Stimulated activated CD8-positive, alpha-beta memory T cell treated with anti-CD3 and anti-CD28 coated beads, Interleukin-15, amount 100 ng/mL, for 4 hours (primary cell): ENCODE data around the gene COX6A1.
A peak's percentile ranks its signal among the peaks of the same experiment; 100 is the strongest.
"Not testable (repeated sequence)": the region's sequence is repeated elsewhere in the genome, so short reads cannot be mapped to it uniquely, and the experiment has no call there.

Experiments used
- DNase-seq, 2 donors: peaks; one replicate each; pipeline ENCODE4 v3.0.0-alpha.2; 2020; ENCODE audit warnings: low read depth in 2 of 2

Gene COX6A1

DNA sequence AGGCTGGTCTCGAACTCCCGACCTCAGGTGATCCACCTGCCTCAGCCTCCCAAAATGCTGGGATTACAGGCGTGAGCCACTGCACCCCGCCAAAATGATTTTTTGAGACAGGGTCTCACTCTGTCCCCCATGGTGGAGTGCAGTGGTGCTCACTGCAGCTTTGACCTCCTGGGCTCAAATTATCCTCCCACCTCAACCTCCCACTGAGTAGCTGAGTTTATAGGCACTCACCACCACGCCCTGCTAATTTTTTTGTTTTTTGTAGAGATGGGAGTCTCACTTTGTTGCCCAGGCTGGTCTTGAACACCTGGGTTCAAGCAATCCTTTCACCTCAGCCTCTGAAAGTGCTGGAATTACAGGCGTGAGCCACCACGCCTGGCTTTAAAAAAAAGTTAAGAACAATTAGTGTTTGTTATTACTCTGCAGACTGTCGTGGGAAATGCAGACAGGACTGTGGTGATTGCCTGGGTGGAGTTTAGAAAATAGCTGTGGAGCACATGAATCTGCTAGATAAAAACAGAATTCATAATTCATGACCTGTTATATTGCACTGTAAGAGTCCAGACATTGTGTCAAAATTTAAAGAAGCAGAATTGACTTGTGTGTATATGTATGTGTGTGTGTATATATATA is 9.2 kb upstream of the COX6A1 start:
- no peak for DNase-seq

DNA sequence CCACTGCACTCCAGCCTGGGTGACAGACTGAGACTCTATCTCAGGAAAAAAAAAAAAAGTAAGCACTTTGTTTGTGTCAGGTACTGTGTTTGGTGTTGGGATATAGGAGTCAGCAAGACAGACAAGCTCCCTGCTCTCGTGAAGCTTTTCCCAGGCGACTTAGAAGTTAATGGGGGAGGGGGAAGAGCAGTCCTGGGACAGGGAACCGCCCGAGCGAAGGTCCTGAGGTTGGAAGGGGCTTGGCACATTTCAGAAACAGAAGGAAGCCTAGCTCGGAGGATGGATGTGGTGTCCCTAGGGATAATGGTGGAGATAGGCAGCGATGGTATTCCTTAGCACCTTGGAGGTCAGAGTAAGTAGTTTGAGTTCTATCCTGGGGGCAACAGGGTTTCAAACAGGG is 8.5 kb upstream of the COX6A1 start:
- DNase-seq: no peak

- no peak for DNase-seq
These were observed 5.0 kb upstream of the COX6A1 start for GRCh38 chr12:120432772-120433525.

GRCh38 chr12:120438495-120439198 is 734 bp downstream of the COX6A1 start:
- DNase-seq: no peak

DNA sequence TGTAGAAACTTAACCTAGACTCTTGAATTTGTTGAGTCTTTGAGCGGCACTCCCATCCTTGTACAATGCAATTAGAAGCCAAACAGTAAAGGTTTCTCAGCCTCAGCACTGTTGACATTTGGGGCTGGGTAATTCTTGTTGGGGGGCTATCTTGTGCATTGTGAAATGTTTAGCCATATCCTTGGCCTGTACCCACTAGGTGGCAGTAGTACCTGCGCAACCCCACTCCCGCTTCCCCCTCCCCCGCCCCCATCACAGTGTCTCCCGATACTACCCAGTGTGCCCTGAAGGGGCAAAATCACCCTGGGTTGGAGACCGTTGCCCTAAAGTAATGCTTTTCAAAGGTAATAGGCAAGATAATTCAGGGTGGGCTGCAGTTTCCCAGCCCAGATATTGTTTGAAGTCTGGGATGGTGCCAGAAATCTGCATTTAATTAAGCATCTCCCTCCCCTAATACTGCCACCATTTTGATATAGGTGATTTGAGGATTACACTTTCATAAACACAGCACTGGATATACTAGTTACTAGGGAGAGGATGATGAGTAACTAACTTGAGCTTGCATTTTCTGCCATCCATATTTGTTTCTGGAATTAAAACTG is 1.8 kb downstream of the COX6A1 start:
- peak; percentile 31 to 60 for DNase-seq

- DNase-seq: no peak
These were observed 6.8 kb downstream of the COX6A1 start for GRCh38 chr12:120444676-120445075.

GRCh38 chr12:120445911-120446843 is 8.3 kb downstream of the COX6A1 start, which contains the start of the genes GATC and TRIAP1:
Gene GATC (plus strand): TSS chr12:120446444. CDS start chr12:120446481, 37 bp downstream.
Gene TRIAP1 (minus strand): TSS chr12:120446384. CDS start chr12:120446372, 12 bp downstream.
- DNase-seq: peak; percentile 76 to 83

- not testable (repeated sequence) for DNase-seq
These were observed 8.9 kb downstream of the COX6A1 start for GRCh38 chr12:120446844-120447178.

GRCh38 chr12:120447992-120448391 is 10.1 kb downstream of the COX6A1 start:
- no peak for DNase-seq

GRCh38 chr12:120452524-120452923 is 14.6 kb downstream of the COX6A1 start:
- DNase-seq: not testable (repeated sequence)

DNA sequence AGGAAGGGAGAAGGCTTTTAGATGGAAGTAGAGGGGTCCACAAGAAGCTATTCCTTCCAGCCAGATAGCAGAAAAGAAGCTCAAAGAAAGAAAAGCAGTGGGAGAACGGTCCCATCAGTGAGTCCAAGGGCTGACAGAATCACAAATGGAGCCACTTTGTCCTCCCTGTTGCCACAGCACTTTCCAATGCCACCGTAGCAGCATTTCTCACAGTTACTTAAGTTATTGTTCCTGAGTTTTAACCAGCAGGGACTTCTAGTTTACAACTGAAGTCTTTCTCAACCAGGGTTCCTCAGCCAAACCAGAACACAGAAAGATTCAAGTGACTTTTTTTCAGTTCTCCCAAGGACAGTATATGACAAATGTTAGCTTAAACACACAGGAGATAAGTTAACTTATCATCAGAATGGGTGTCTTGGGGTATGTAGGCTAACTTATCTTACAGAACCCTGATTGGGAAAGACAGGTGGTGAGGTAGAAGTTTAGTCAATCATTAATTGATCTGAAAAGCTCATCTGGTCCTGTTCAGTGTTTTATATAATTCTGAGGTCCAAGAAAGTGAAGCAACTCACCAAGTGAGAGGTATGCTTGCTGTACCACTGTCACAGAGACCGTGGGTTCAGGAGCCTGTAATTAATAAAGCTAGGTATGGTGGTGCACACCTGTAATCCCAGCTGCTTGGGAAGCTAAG is 15.3 kb downstream of the COX6A1 start:
- no peak for DNase-seq

DNA sequence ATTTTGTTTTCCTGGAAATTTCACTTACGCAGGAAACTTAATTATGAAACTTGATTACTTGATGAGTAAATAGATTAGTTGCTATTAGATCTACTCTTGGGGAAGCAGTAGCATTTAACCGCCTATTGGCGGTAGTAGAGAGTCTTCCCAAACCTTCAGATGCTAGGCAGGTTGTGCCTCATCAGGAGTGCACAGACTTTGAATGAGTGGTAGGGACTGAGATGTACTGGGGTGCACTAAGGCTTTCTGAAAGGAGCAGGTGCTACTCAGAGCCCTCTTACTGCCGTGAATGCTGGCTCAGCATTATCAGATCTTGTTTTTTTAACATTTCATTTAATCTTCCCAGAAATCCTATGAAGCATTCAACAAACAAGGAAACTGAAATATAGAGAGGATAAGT is 16.1 kb downstream of the COX6A1 start:
- DNase-seq: no peak

DNA sequence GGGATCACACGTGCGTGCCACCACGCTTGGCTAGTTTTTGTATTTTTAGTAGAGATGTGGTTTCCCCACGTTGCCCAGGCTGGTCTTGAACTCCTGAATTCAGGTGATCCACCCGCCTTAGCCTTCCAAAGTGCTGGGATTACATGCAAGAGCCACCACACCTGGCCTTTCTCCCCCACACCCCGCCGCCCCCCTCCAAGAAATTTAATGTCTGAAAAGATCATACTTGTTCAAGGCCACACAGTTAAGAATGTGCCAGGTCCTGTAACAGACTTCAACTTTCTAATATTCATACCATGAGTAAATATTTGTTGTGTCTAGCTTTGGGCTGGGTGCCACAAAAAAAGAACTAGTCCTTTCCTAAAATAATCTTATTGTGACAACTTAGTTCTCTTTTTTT is 17.4 kb downstream of the COX6A1 start:
- DNase-seq: no peak

GRCh38 chr12:120457133-120457532 is 19.2 kb downstream of the COX6A1 start:
- no peak for DNase-seq

GRCh38 chr12:120460157-120460556 is 22.2 kb downstream of the COX6A1 start:
- DNase-seq: no peak

- no peak for DNase-seq
These were observed 24.3 kb downstream of the COX6A1 start for GRCh38 chr12:120462099-120462640.

DNA sequence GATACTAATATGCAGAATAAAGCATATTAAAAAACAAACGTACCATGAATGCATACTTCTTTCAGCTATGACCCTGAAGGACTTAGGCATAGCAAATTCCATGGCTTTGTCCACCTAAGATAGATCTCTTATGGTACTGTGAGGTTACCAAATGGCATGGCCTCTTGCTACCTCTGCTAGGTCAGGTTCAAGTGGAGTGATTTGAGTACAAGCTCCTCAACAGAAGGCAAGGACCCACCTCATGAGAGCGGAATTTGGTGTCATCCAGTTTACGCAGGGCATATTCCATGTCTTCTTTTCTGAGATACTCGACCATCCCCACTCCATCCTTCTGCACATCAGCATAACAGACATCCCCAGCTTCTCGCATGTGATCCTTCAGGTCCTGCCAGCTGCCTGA is 25.8 kb downstream of the COX6A1 start:
- no peak for DNase-seq

- no peak for DNase-seq
These were observed 27.8 kb downstream of the COX6A1 start for GRCh38 chr12:120465756-120466155.

DNA sequence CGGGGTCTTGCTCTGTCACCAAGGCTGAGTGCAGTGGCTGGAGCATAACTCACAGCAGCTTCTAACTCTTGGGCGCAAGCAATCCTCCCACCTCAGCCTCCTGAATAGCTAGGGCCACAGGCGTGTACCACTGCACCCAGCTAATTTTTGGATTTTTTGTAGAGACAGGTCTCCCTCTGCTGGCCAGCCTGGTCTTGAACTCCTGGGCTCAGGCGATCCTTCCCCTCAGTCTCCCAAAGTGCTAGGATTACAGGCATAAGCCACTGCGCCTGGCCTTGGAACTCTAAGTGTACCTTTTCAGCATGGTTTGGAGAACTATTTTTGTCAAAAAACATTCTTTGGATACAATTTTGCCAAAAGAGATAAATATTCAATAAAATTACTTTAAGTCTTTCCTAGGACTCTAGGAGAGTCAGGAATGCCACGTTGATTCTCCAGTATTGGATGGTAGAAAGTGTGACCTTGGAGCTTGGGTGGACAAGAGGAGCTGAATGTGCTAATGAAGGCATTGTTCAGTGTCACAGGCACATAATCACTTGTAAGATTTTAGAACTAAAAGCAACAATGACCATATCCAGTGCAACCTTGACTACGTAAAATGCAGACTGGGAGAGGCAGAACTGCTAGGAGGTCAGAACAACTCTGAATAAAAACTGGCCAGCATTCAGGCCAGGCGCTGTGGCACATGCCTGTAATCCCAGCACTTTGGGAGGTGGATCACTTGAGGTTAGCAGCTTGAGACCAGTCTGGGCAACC is 28.8 kb downstream of the COX6A1 start:
- DNase-seq: no peak

DNA sequence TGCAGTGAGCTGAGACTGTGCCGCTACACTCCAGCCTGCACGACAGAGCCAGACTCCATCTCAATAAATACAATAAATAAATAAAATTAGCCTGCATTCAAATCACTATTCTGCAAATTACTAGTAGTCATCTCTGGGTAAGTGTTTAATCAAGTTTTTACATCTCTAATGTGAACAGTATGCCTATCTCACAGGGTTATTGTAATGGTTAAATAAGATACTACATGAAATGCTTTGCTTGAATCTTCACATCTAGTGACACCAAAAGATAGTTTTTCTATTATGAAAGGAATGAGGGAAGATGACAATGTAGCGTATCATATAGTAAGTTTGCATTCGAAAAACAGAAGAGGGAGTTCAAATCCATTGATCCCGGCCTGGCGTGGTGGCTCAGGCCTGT is 29.5 kb downstream of the COX6A1 start:
- DNase-seq: no peak
